Rectal smooth muscle tissue (tissue), 1 donor: ENCODE measurements around the gene SWSAP1.

Experiments used
- H3K27ac ChIP-seq: one replicate; pipeline ENCODE4 v1.7.0; 2013; ENCODE audit warnings: low read depth, low read length, inconsistent platforms
- H3K27me3 ChIP-seq: one replicate; pipeline ENCODE4 v1.7.0; 2013; ENCODE audit warnings: low read length; ENCODE audit not compliant: control insufficient read depth, insufficient read depth
- H3K36me3 ChIP-seq: one replicate; pipeline ENCODE4 v1.7.0; 2013; ENCODE audit warnings: low read length; ENCODE audit not compliant: control insufficient read depth, insufficient read depth
- H3K4me1 ChIP-seq: one replicate; pipeline ENCODE4 v1.7.0; 2013; ENCODE audit warnings: low read length; ENCODE audit not compliant: control insufficient read depth, insufficient read depth
- H3K4me3 ChIP-seq: one replicate; pipeline ENCODE4 v1.7.0; 2013; ENCODE audit warnings: low read length
- H3K9ac ChIP-seq: one replicate; pipeline ENCODE4 v1.7.0; 2013; ENCODE audit warnings: low read length

SWSAP1 gene

GRCh38 chr19:11410682-11411081, 36.2 kb downstream of the SWSAP1 start:
- H3K36me3 ChIP-seq = no peaks in the 10 kb centered on the region
- no peak overlapping the region for H3K27ac ChIP-seq
- H3K27me3 ChIP-seq = no peaks in the 10 kb centered on the region
- no peak overlapping the region for H3K4me3 ChIP-seq
- H3K4me1 ChIP-seq = no peaks in the 10 kb centered on the region
- no peak overlapping the region for H3K9ac ChIP-seq

- Histone ChIP-seq H3K36me3 (no peaks in the 10 kb centered on the region), H3K4me1 (no peaks in the 10 kb centered on the region), H3K9ac (no peak overlapping the region), H3K4me3 (no peak overlapping the region), H3K27ac (no peak overlapping the region), H3K27me3 (peaks cover 11% of the 10 kb centered on the region)
Observed at GRCh38 chr19:11414544-11414943, 40.1 kb downstream of the SWSAP1 start.

GRCh38 chr19:11416346-11417052, 42.0 kb downstream of the SWSAP1 start:
- no peak overlapping the region for H3K4me3 ChIP-seq
- peaks cover 25% of the 10 kb centered on the region for H3K27me3 ChIP-seq

GRCh38 chr19:11418094-11418548, 43.7 kb downstream of the SWSAP1 start:
- Histone ChIP-seq H3K4me3 (peak overlapping the region; percentile 58), H3K36me3 (no peaks in the 10 kb centered on the region), H3K27ac (no peak overlapping the region), H3K9ac (no peak overlapping the region), H3K27me3 (peaks cover 35% of the 10 kb centered on the region), H3K4me1 (no peaks in the 10 kb centered on the region)

More at GRCh38 chr19:11416346-11417052, 42.0 kb downstream of the SWSAP1 start:
- H3K36me3 ChIP-seq = no peaks in the 10 kb centered on the region
- H3K9ac ChIP-seq = no peak overlapping the region
- H3K27ac ChIP-seq = no peak overlapping the region
- H3K4me1 ChIP-seq = no peaks in the 10 kb centered on the region

- Histone ChIP-seq H3K4me1 (no peaks in the 10 kb centered on the region), H3K27ac (no peak within 1 kb of the TSS), H3K4me3 (peak within 1 kb of the TSS; percentile 58), H3K27me3 (peaks cover 40% of the 10 kb centered on the region), H3K9ac (no peak within 1 kb of the TSS), H3K36me3 (no peaks in the 10 kb centered on the region)
Observed at GRCh38 chr19:11418549-11419506, 44.4 kb downstream of the SWSAP1 start, which contains the start of gene RGL3. TSS of gene RGL3 (minus strand) at chr19:11419314. CDS start at chr19:11419278, 36 bp downstream.

GRCh38 chr19:11420429-11421370, 46.2 kb downstream of the SWSAP1 start:
- no peaks in the 10 kb centered on the region for H3K36me3 ChIP-seq
- H3K4me3 ChIP-seq = peak overlapping the region; percentile 22
- H3K9ac ChIP-seq = no peak overlapping the region
- H3K27me3 ChIP-seq = peaks cover 43% of the 10 kb centered on the region
- no peaks in the 10 kb centered on the region for H3K4me1 ChIP-seq
- H3K27ac ChIP-seq = no peak overlapping the region

GRCh38 chr19:11421371-11422098, 47.1 kb downstream of the SWSAP1 start:
- Histone ChIP-seq H3K36me3 (no peaks in the 10 kb centered on the region), H3K27me3 (peaks cover 43% of the 10 kb centered on the region), H3K27ac (no peak overlapping the region), H3K4me3 (peak overlapping the region; percentile 24), H3K4me1 (no peaks in the 10 kb centered on the region), H3K9ac (no peak overlapping the region)

GRCh38 chr19:11422163-11423065, 47.9 kb downstream of the SWSAP1 start:
- H3K4me3 ChIP-seq = peak overlapping the region; percentile 55

GRCh38 chr19:11423164-11423790, 48.8 kb downstream of the SWSAP1 start:
- no peak overlapping the region for H3K27ac ChIP-seq
- no peaks in the 10 kb centered on the region for H3K4me1 ChIP-seq
- H3K27me3 ChIP-seq = peaks cover 40% of the 10 kb centered on the region
- no peaks in the 10 kb centered on the region for H3K36me3 ChIP-seq
- no peak overlapping the region for H3K9ac ChIP-seq
- no peak overlapping the region for H3K4me3 ChIP-seq

More at GRCh38 chr19:11422163-11423065, 47.9 kb downstream of the SWSAP1 start:
- peaks cover 43% of the 10 kb centered on the region for H3K27me3 ChIP-seq
- H3K36me3 ChIP-seq = no peaks in the 10 kb centered on the region
- no peak overlapping the region for H3K27ac ChIP-seq
- no peak overlapping the region for H3K9ac ChIP-seq
- no peaks in the 10 kb centered on the region for H3K4me1 ChIP-seq

- Histone ChIP-seq H3K27ac (no peak overlapping the region), H3K27me3 (peaks cover 36% of the 10 kb centered on the region), H3K4me1 (no peaks in the 10 kb centered on the region), H3K9ac (no peak overlapping the region), H3K36me3 (no peaks in the 10 kb centered on the region), H3K4me3 (no peak overlapping the region)
Observed at GRCh38 chr19:11423791-11424181, 49.3 kb downstream of the SWSAP1 start.
